ENCODE data around the gene AQP2. TPM values are rescaled to one million over a fixed set of nuclear protein-coding genes. Genes with fewer than 3 reads are reported as not detected.
A peak's percentile ranks its signal among the peaks of the same experiment; 100 is the strongest.

Gene AQP2
- total and polyA plus RNA-seq, 2 of the 4 experiments (the other 2 are of a cell fraction), result not detected

GRCh38 chr12:49972641-49973360, 22.3 kb downstream of the AQP2 start, which contains the start of gene AQP6:
Gene AQP6 (plus strand): TSS chr12:49972947. CDS start chr12:49973174, 227 bp downstream.
- ChIA-PET CTCF (interaction anchor here (1.0 kb wide), 1 partner anchor 98 kb away, joined by 3 read pairs; no protein-coding TSS in a partner anchor), POLR2A (ENCODE audit: unreplicated experiment) (no interaction called here)
- H3K36me3 ChIP-seq (ENCODE audit: control insufficient read depth, insufficient read depth, low read length), result no peaks in the 10 kb centered on the region
- H3K14ac ChIP-seq (replicated peaks; ENCODE audit: low read depth, low read length), result no peak within 1 kb of the TSS
- no peak within 1 kb of the TSS for H3K4me3 ChIP-seq (ENCODE audit: insufficient read depth, low read depth, low read length)
- no peak within 1 kb of the TSS for H3K4me2 ChIP-seq (ENCODE audit: low read depth, low read length)
- no TSS peak for BruUV-seq (replicated peaks)
- no peaks in the 10 kb centered on the region for H4K20me1 ChIP-seq (ENCODE audit: insufficient read depth, low read length)
- H3K27ac ChIP-seq (ENCODE audit: insufficient read depth, low read length), result no peak within 1 kb of the TSS
- no peak within 1 kb of the TSS for H2BK5ac ChIP-seq (ENCODE audit: low read depth, low read length, poor library complexity, severe bottlenecking)
- H2BK120ac ChIP-seq (ENCODE audit: low read depth, low read length), result no peak within 1 kb of the TSS
- H3K4ac ChIP-seq (ENCODE audit: low read depth, low read length), result no peak within 1 kb of the TSS
- ATAC-seq (ENCODE audit: low read depth) (no peak), DNase-seq (no peak)
- no peak within 1 kb of the TSS for H4K8ac ChIP-seq (ENCODE audit: low read depth in 2 of 2, low read length in 2 of 2)
- no peaks in the 10 kb centered on the region for H3K4me1 ChIP-seq (ENCODE audit: control insufficient read depth, insufficient read depth, low read length)
- no peaks in the 10 kb centered on the region for H3K79me1 ChIP-seq (ENCODE audit: low read depth in 1 of 2, low read length in 2 of 2)
- no peak within 1 kb of the TSS for H4K5ac ChIP-seq (ENCODE audit: low read depth, low read length)
- dilution Hi-C loops (cut with HindIII; ENCODE audit: low sequenced_read_pairs, unreplicated experiment), result no loop called here
- in situ Hi-C loops (cut with MboI; ENCODE audit: low sequenced_read_pairs), result loop anchor here (5.0 to 10.0 kb wide), 2 partner anchors 84 to 202 kb away; partner anchors contain the start of gene ASIC1
- WGBS, 2 experiments (ENCODE audit: extremely low coverage in 2 of 2, insufficient read length in 1 of 2), result 78% methylated on average over 11 of the region's 18 CpGs; no CpG with 5 or more reads in 1 of the 2 experiments
- H3K9me3 ChIP-seq (ENCODE audit: control insufficient read depth, insufficient read depth, low read length), result no peaks in the 10 kb centered on the region
- H2BK15ac ChIP-seq (ENCODE audit: low read depth, low read length), result no peak within 1 kb of the TSS
- H2BK20ac ChIP-seq (ENCODE audit: low read depth, low read length), result no peak within 1 kb of the TSS
- H3K23ac ChIP-seq (ENCODE audit: low read depth, low read length), result no peak within 1 kb of the TSS
- H2AFZ ChIP-seq (replicated peaks; ENCODE audit: low read length, poor library complexity), result peak within 1 kb of the TSS; percentile 21
- peak within 1 kb of the TSS; percentile 65 for H2AK9ac ChIP-seq (replicated peaks; ENCODE audit: low read depth, low read length, poor library complexity)
- H3K9me1 ChIP-seq (ENCODE audit: insufficient read depth, low read length), result no peaks in the 10 kb centered on the region
- H3K9ac ChIP-seq (ENCODE audit: low read depth, low read length), result no peak within 1 kb of the TSS
- H2AK5ac ChIP-seq (ENCODE audit: low read depth, low read length), result 0 out of 2 replicates have a peak within 1 kb of the TSS, but pooled peaks have one; percentile 46
- no peak within 1 kb of the TSS for H3K18ac ChIP-seq (ENCODE audit: low read depth, low read length)
- H3K27me3 ChIP-seq (ENCODE audit: control insufficient read depth, insufficient read depth, low read length), result peaks cover 47% of the 10 kb centered on the region
- no peak within 1 kb of the TSS for H3K56ac ChIP-seq (ENCODE audit: extremely low read depth, insufficient read depth, low read length)
- intact Hi-C loops (cut with micrococcal nuclease), result no loop called here
- no peak within 1 kb of the TSS for H4K91ac ChIP-seq (ENCODE audit: insufficient read depth, low read depth, low read length)
- TF ChIP-seq FOS (IDR thresholded peaks at IDR 0.05; ENCODE audit: low read depth, low read length), result no peak
- no peak for TF ChIP-seq SMC3 (IDR thresholded peaks at IDR 0.05; ENCODE audit: low read depth, low read length)
- TF ChIP-seq BHLHE40 (IDR thresholded peaks at IDR 0.05; ENCODE audit: low read depth, low read length), result no peak
- TF ChIP-seq CTCF (conservative IDR thresholded peaks at IDR 0.05; ENCODE audit: low read depth, low read length), result no peak
- no peak for TF ChIP-seq MAFK (IDR thresholded peaks at IDR 0.05; ENCODE audit: low read depth, low read length)
- TF ChIP-seq NFE2L2 (IDR thresholded peaks at IDR 0.05; ENCODE audit: low read depth, low read length), result no peak
- no peak for TF ChIP-seq CHD1 (IDR thresholded peaks at IDR 0.05; ENCODE audit: low read depth, low read length)
- no peak for TF ChIP-seq MXI1 (IDR thresholded peaks at IDR 0.05; ENCODE audit: borderline replicate concordance, low read depth, low read length)
- no peak for TF ChIP-seq ELK1 (IDR thresholded peaks at IDR 0.05; ENCODE audit: borderline replicate concordance, low read depth, low read length)
- no peak for TF ChIP-seq MAZ (IDR thresholded peaks at IDR 0.05; ENCODE audit: borderline replicate concordance, low read depth, low read length)
- TF ChIP-seq RFX5 (IDR thresholded peaks at IDR 0.05; ENCODE audit: low read depth, low read length), result no peak
- TF ChIP-seq RCOR1 (IDR thresholded peaks at IDR 0.05; ENCODE audit: insufficient replicate concordance, low read length), result no peak
- TF ChIP-seq CEBPB (IDR thresholded peaks at IDR 0.05; ENCODE audit: low read depth, low read length), result no peak
- no peak for TF ChIP-seq RAD21 (IDR thresholded peaks at IDR 0.05; ENCODE audit: low read length)
- no peak for TF ChIP-seq USF2 (IDR thresholded peaks at IDR 0.05; ENCODE audit: low read depth, low read length)

All from IMR-90 (cell line).